Neutrophil (primary cell): Measurements from ENCODE around the gene FZD2.

ENCODE experiments used
- H3K27ac ChIP-seq: fragments of 200-600 bp; sonication (generic); 2 replicates; pipeline ENCODE4 v1.5.1; 2016; ENCODE audit warnings: mild to moderate bottlenecking, moderate library complexity
- H3K27me3 ChIP-seq: fragments of 200-600 bp; sonication (generic); 2 replicates; pipeline ENCODE4 v1.6.0; 2016; ENCODE audit warnings: mild to moderate bottlenecking
- H3K36me3 ChIP-seq: fragments of 200-600 bp; sonication (generic); 2 replicates; pipeline ENCODE4 v1.5.1; 2017
- H3K4me1 ChIP-seq, 2 experiments: fragments of 200-600 bp in 1 of 2; sonication (generic) in 1 of 2; 1 replicate in 1 of 2; 2 replicates in 1 of 2; pipeline versions ENCODE4 v1.5.1 to v1.6.1; 2013 to 2016; ENCODE audit warnings: low read depth in 1 of 2, low read length in 1 of 2, mild to moderate bottlenecking in 1 of 2, moderate library complexity in 1 of 2; ENCODE audit not compliant: control insufficient read depth in 1 of 2, insufficient read depth in 1 of 2
- H3K4me3 ChIP-seq, 2 experiments: fragments of 200-600 bp in 1 of 2; sonication (generic) in 1 of 2; 1 replicate in 1 of 2; 2 replicates in 1 of 2; pipeline ENCODE4 v1.5.1; 2013 to 2016; ENCODE audit warnings: low read depth in 1 of 2, low read length in 1 of 2, mild to moderate bottlenecking in 1 of 2, moderate library complexity in 1 of 2
- H3K9me3 ChIP-seq: fragments of 200-600 bp; sonication (generic); 2 replicates; pipeline ENCODE4 v1.5.1; 2016
- TF ChIP-seq, protein P1 (sequence below): fragments of 200-600 bp; sonication (generic); IDR thresholded peaks from 2 replicates; pipeline ENCODE4 v1.5.1; 2016; ENCODE audit warnings: antibody characterized with exemption

Gene FZD2

DNA sequence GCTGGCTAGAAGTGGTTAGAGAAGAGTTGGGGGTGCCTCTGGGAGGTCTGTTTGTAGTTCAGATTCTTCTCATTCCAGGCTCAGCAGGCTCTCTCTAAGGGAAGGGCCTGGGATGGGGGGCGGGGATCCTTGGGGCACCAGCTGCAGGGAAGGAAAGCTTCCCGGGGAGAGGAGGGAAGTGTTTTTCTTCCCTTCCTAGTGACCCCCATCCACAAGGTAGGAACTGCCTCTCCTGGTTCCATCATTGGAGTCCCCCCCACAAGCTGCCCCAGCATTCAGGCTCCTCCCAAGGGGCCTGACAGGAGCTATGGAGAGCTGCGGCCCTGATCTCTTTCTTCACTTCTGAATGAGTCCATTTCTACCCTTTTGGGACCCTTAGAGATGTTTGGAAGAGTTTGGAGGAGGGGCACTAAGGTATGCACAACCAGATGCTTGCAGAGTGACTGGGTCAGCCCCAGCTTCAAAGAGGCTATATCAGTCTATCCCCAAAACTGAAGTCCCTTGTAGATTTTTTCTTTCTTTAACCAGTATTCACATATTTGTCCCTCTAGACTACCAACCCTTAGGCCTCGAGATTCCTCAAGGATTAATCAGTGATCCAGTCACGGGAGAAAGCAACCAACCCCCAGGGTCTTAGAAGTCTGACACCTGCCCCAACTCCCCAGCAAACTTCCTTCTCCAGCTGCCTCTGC, 13.9 kb upstream of the FZD2 start:
- TF ChIP-seq, protein P1, sequence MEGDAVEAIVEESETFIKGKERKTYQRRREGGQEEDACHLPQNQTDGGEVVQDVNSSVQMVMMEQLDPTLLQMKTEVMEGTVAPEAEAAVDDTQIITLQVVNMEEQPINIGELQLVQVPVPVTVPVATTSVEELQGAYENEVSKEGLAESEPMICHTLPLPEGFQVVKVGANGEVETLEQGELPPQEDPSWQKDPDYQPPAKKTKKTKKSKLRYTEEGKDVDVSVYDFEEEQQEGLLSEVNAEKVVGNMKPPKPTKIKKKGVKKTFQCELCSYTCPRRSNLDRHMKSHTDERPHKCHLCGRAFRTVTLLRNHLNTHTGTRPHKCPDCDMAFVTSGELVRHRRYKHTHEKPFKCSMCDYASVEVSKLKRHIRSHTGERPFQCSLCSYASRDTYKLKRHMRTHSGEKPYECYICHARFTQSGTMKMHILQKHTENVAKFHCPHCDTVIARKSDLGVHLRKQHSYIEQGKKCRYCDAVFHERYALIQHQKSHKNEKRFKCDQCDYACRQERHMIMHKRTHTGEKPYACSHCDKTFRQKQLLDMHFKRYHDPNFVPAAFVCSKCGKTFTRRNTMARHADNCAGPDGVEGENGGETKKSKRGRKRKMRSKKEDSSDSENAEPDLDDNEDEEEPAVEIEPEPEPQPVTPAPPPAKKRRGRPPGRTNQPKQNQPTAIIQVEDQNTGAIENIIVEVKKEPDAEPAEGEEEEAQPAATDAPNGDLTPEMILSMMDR: no peak
- Histone ChIP-seq H3K27me3 (peaks cover 18% of the 10 kb centered on the region), H3K4me1 (no peaks in the 10 kb centered on the region), H3K36me3 (no peaks in the 10 kb centered on the region), H3K9me3 (no peaks in the 10 kb centered on the region), H3K27ac (no peak overlapping the region), H3K4me3 (no peak overlapping the region)

- Histone ChIP-seq H3K36me3 (no peaks in the 10 kb centered on the region), H3K4me1 (no peaks in the 10 kb centered on the region), H3K27me3 (peaks cover 18% of the 10 kb centered on the region), H3K9me3 (no peaks in the 10 kb centered on the region), H3K27ac (no peak overlapping the region), H3K4me3 (no peak overlapping the region)
- TF ChIP-seq, protein P1: no peak
Observed at GRCh38 chr17:44543905-44544523, 13.3 kb upstream of the FZD2 start.

DNA sequence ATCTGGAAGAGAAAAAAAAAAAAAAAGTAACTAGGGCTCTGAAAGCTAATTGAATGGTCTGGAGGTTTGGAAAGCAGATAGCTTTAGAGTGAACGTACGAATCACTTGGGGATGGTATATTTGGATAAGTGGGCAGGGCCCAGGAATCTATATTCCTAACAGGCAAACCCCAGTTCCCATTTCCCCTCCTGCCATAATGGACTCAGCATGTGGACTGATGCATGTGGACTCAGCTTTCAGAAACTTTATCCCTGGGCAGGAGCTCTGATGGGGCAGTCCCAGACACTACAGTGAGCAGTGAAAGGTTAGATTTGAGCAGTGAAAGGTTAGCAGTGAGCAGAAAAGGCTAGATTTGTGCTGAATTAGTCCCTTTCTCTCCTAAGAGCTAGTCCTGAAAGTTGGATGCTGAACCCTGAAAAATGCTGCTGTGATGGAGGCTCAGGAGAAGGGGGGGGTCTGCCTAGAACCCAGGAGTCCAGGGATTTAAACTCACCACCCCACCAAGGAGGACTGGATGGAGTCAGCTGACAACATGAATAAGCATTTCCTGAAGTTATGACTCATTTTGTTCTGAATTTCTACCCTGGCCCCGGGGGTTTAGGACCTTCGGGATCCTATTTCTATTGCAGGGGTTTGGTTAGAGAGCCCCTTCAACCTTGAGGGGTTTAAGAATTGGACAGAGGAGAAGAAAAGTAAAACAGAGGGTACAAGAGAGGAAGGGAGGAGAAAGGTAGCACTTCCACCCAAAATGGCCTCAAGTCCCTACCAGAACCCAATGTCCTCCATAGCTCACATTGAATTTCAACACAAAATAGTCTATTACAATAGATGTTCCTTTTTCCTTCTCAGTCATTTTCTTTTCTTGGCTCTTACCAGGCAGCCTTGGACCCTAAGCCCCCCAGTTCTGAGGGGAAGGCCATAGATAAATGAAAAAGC, 10.3 kb upstream of the FZD2 start:
- no peak overlapping the region for H3K27ac ChIP-seq
- H3K9me3 ChIP-seq: no peaks in the 10 kb centered on the region
- TF ChIP-seq, protein P1: no peak
- peaks cover 39% of the 10 kb centered on the region for H3K27me3 ChIP-seq
- no peaks in the 10 kb centered on the region for H3K4me1 ChIP-seq
- H3K4me3 ChIP-seq: no peak overlapping the region
- H3K36me3 ChIP-seq: no peaks in the 10 kb centered on the region

GRCh38 chr17:44547625-44548267, 9.5 kb upstream of the FZD2 start:
- Histone ChIP-seq H3K9me3 (no peaks in the 10 kb centered on the region), H3K4me1 (no peaks in the 10 kb centered on the region), H3K36me3 (no peaks in the 10 kb centered on the region), H3K27ac (no peak overlapping the region), H3K4me3 (no peak overlapping the region), H3K27me3 (peaks cover 46% of the 10 kb centered on the region)
- TF ChIP-seq, protein P1: no peak

GRCh38 chr17:44548376-44549230, 8.7 kb upstream of the FZD2 start:
- no peak overlapping the region for H3K27ac ChIP-seq
- H3K27me3 ChIP-seq: peaks cover 50% of the 10 kb centered on the region
- H3K4me3 ChIP-seq: no peak overlapping the region
- no peaks in the 10 kb centered on the region for H3K36me3 ChIP-seq
- no peaks in the 10 kb centered on the region for H3K9me3 ChIP-seq
- TF ChIP-seq, protein P1: no peak
- H3K4me1 ChIP-seq: no peaks in the 10 kb centered on the region
